GM12801 (cell line): Measurements from ENCODE around the gene FHOD1.

ENCODE experiments used
- CTCF ChIP-seq: IDR thresholded peaks from one replicate; pipeline ENCODE4 v1.5.1; 2011; ENCODE audit warnings: control low read depth; ENCODE audit not compliant: insufficient read length; ENCODE audit errors: extremely low read depth

Gene FHOD1

GRCh38 chr16:67246081-67246755, 1.1 kb downstream of the FHOD1 start:
- no peak for TF ChIP-seq CTCF

DNA sequence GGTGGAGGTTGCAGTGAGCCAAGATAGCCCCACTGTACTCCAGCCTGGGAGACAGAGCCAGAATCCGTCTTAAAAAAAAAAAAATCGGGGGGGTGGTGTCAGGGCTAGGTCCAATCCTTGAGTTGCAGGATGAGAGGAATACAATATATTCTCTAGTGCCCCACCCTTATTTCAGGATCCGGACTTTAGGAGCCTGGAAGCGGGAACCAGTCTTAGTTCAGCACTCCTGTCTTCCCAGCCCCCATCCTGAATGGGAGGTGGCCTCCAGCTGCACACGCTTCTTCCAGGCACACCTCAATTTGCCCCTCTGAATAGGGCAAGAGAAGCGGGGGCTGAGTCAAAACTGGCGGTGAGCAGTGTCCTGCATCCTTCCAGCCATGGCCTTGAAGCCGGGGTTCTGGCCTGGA, 1.6 kb downstream of the FHOD1 start:
- TF ChIP-seq CTCF: no peak

DNA sequence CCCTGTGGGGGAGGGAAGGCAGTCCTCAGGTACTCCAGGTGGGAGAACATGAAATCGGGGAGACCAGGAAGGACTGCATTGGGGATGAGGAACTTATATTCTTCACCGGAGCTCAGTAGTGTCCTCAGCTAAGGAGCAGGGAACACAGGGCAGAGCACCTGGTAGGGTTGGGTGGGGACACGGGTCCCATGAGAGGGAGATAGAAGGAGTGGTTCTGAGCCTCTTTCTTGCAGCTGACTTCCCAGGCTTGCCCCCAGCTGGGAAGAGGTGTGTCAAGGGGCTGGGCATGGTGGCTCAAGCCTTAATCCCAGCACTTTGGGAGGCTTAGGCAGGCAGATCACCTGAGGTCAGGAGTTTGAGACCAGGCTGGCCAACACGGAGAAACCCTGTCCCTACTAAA, 2.1 kb downstream of the FHOD1 start:
- TF ChIP-seq CTCF: no peak

GRCh38 chr16:67244387-67245185, 2.7 kb downstream of the FHOD1 start:
- TF ChIP-seq CTCF: no peak

DNA sequence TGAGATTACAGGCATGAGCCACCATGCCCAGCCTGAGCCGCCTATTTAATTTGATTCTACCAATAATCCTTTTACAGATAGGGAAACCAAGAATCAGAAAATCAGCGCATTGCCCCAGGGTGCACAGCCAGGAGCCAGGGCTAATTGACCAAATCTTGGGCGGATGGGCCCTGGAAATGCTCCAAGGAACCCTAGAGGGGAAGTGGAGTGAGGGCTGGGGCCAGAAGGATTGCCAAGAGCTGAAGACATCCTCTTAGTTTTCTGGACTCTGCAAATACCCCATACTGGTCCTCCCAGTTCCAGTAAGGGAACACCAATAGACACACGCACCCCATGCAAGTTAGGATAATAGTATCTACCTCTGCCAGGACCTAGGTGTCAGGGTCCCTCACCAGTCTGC, 3.8 kb downstream of the FHOD1 start:
- TF ChIP-seq CTCF: no peak

- no peak for TF ChIP-seq CTCF
Observed at GRCh38 chr16:67242138-67242730, 5.0 kb downstream of the FHOD1 start.

DNA sequence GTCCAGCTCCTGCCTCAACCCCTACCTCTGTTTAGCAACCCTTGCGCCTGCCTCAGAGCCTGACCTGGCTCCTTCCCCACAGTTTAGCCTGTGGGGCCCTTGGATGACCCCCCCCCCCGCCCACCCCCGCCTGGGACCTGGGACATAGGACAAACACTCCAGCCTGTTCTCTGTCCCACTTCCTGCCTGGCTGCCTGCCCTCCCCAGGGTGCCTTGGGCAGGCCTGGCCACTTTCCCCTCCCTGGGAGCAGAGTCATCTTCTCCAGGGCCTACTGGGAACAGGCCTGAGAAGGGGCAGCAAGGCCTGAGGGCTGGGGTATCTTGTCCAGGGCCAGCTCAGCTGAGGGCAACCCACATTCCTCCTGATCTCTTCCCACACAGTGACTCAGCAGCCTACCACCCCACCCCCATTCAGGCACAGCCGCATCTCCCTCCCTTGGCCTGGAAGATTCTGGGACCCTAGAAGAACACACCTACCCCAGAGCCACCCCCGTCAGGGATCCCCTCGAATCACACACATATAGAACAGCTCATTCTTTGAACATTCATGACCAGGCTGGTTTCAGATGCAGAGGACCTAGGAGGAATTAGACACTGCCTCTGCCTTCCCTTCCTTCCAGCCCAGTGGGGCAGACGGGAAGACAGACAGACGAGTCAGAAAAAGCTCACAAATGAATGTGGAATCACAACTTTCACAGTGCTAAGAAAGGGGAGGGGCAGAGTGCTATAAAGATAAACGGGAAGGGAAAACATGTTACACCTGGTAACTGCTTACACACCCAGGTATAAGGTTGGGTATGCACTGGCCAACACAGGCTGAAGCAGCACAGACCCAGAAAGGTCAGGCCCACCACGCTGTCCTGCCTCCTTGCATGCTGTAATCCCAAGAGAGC, 6.0 kb downstream of the FHOD1 start:
- no peak for TF ChIP-seq CTCF
